ENCODE data around the gene YDJC.
"Not testable (repeated sequence)": the region's sequence is repeated elsewhere in the genome, so short reads cannot be mapped to it uniquely, and the experiment has no call there.

YDJC gene

DNA sequence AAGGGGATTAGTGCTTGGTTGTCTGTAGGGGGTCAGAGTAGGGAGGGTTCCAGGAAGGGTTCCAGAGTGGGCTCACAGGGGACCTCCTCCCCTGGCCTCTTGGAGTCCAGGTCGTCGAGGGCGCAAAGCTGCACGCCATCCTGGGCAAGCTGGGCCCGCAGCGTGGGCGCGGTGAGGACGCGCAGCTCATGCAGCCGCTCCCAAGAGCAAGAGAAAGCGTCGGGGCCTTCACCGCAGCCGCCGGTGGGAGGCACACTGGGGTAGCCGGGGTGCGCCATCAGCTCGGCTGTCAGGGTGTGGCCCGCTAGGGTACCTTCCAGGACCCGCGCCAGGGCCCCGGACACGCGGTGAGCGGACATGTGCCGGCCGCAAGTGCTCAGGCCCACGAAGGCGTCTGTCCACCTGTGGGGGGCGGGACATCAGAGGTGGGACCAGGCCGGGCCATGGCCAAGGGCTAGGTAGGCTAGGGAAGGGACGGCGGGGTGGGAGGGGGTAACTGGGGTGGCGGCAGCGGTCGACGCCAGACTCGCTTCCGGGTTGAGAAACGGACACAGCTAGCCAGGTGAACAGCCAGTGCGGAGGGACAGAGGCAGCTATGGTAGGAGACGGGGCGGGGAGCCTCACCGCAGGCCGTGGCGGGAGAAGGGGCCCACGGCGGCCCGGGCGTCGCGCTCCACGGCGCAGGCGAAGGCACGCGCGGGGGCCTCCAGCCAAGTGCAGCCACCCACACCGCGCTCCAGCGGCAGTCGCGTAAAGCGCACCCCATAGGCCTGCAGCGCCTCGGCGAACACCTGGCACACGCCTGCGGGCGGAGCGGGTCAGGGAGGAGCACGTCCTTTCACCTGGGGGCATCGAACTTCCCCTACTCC, 1.2 kb downstream of the YDJC start:
- no peak for DNase-seq

DNA sequence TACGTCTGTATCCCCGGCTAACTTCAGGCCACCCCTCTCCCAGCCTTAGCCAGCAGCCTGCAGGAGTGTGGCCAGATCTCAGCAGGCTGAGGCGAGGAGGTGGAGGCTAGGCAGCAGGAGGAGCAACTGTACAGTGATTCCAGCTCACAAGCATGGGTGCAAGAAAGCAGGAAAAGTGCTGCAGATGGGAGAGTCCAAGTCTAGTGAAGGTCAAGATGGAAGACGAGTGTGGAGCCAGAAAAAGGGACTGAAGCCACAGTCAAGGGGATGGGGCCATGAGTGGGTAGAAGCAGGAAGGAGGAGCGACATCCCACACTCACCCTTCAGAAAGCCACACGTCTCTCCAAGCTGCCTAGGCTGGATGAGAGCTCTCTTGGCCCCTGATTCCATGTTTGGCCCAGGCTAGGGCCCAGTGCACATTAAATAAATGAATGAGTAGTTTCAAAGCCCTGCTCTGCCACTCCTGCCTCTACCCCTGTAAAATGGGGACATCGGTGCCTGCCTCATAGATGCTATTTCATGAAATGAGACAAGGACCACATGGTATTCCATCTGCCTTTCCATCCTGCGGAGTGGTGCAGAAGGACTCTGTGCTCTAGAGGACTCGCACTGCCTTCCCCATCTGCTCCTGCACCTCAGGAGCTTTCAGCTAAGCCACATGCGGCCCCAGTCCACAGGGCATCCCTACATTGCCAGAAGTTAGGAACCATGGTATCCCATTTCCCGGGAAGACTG, 2.9 kb downstream of the YDJC start:
- DNase-seq, result no peak

DNA sequence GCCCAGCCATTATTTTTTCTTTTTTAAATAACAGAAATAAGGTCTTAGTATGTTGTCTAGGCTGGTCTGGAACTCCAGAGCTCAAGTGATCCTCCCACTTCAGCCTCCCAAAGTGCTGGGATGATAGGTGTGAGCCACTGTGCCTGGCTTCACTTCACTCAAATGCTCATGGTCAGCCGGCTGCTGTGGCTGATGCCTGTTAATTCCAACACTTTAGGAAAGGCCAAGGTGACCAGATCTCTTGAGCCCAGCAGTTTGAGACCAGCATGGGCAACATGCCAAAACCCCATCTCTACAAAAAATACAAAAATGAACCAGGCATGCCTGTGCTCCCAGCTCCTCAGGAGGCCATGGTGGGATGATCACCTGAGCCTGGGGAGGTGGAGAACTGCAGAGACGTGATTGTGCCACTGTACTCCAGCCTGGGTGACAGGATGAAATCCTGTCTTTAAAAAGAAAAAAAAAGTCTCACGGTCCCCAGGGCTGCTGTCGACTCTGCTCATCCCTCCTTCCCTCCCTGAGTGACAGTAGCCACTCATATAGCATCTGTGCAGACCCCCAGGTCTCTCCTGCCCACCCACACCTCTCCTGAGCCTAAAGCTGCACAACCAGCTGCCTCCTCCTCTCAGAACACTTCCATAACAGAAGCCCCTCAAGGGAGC, 3.6 kb downstream of the YDJC start:
- DNase-seq, result no peak

DNA sequence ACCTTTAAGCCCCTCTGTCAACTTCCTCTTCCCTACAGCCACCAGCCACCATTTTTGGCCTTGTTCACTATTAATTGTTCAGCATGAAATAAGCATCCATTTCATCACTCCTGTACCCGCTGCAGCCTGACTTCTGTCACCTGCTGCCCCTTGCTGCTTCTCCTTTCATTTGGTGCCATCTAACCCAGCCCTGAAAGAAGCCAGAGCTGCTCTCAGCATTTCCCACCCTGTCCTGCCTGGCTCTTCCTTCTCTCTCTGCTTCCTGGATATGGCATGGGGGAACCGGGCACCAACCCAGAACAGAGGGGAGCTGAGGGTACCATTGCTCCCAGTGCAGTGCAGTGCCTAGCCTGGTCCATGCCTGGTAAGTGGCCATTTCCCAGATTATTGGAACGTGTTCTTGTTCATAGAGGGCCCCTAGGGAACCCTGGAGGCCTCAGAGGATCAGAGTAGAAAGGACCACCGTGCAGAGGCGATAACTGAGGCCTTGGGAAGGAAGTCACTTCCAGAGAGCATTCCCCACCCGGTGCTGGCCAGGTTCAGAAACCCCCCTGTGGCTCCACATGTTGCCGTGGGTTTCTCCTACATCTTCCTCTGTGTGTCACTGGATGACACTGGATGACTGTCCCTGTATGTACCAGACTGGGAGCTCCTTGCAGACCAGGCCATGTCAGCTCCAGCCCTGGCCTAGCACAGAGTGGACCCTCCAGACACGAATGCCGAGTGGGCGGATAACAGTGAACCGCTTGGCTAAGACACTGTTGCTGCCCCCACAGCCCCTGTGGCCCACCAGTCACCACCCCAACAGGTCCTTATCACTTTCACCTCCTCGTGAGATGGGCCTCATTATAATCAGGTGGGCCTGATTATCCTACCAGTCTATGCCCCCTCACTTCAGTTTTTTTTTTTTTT, 4.7 kb downstream of the YDJC start:
- DNase-seq, result no peak

DNA sequence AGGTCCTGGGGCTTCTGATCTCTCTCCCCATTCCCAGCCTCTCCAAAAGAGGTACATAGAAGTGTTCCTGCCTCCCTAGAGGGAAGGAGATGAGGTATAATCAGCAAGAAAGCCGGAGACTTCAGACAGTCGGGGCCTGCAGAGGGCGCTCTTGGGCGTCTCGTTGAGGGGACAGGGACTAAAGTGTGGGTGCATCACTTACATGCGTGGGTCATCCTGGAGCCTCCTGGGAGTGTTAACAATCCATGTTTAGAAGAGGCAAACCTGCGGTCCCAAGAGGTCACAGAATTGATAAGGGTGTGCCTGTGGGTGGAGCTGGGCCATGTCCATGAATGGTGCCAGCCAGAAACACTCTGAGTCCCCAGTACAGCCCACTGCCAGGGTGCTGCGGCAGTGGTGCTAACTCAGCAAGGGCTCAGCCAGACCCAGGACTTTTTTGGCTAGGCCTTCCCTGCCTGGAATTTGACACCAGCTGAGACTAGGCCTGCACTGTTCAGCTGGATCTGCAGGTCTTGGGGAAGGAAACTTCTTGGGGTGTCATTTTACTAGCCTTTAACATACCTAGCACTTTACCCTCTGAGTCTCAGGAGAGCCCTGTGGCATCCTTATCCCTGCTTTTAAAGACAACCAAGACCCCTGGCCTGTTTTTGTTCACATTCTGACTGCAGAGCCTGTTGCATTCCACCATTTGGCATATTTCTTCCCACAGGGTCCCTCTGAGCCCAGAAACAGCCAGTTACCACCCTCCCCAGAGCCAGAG, 5.5 kb downstream of the YDJC start:
- DNase-seq, result no peak

DNA sequence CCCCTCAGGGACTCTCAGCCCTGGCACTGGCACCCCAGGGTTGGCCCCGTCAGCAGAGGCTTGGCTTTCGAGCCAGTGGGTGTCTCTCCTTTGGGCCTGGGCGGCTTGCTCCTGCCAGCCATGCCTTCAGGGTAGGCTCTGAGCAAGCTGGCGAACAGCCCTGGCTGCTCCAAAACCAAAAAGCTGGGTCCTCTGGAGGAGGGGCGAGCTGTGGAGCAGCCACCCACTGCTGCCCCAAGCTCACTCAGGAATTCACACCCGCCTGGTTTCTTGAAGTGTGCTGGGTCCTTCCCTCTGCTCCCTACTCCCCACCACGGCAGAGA, 6.2 kb downstream of the YDJC start:
- no peak for DNase-seq

DNA sequence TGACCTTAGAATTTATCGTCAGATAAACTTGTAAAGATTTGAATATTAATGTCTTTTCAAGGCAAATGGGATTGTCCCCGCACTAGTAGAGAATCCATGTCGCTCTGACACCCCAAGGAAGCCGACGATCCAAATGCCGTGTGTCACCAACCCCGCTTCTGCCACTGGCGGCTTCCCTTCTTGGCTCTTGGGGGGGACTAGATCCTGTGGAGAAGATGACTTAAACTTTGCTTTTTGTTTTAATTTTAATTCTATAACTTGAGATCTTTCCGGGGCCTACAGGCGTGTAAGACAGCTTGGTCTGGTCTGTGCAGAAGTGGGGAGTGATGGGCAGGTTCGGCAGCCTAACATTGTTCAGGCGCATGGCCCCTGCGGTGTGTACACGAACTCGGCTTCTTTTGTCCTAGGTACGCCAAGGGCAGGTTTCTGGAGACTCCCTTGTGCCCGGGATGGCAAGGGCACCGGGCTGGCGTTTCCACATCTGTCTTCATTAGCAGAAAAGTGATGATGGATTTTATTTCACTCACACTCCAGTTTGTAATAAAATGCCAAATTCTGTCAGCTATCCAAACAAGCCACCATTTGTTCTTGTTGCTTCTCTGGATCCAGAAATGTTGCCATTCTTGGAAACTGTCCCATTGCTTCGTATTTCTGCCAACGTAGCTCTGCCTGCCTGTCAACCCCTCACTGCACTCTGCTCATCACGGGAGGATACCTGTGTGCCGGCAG, 6.7 kb downstream of the YDJC start:
- no peak for DNase-seq

DNA sequence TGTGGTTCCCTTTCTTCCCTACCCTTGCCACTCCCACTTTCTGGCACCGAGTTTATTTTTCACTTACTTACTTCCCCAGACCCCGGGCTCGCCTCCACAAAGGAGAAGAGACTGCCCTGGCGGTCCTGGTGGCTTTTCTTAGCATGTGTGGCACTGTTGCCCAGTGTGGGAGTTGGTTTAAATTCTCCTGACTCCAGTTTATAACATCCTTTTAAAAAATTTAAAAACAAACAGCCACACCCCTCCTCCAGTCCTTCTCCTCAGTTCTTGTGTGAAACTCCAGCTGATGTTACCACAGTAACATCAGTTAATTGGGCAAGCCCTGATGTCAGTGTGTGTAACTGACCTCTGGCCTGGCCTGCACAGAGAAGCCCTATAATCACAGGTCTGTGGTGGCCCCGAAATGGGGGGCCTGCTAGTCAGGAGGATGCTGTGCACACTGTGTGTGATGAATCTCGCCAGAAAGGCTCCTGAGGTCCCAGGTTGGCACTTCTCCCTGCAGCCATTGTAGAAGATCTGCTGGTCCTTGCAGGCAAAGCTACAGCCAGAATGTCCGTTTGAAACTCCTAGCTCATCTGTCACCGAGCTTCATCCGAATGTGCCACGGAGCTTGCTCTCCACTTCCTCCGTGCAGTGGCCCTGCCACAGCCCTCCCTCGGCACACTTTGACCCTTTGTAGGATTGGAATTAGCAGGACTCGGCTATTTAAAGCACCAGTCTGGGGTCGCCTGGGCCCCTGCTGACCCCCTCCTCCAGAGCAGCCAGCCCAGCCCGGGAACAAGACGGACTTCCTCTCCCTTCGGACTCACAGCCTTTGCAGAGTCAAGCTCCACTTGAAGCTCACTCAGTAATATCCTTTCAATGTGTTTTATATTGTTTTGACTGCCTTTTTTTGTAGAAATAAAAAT, 7.6 kb downstream of the YDJC start:
- no peak for DNase-seq

DNA sequence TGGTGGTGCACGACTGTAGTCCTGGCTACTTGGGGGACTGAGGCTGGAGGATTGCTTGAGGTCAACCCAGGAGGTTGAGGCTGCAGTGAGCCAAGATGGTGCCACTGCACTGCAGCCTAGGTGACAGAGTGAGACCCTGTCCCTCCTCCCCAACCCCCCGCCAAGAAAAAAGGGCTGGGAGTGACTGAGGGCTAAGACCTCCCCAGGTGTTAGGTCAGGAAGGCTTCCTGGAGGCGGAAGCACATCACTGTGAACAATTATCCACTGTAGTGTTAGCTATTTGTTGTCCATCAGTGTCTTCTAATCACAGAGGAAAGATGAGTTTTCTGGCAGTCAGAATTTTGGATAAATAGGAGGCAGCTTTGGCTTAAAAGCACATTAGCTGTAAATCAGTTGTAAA, 8.8 kb downstream of the YDJC start:
- DNase-seq, result no peak

DNA sequence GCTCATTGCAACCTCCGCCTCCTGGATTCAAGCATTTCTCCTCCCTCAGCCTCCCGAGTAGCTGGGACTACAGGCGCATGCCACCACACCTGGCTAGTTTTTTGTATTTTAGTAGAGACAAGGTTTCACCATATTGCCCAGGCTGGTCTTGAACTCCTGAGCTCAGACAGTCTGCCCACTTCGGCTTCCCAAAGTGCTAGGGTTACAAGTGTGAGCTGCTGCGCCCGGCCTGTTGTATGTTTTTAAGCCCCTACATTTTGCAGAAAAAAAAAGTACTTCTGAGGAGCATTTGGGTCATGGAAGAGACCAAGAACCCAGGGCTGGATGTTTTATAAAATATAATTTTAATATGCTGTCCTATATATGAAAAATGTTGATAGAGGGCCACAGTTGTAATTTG, 12.5 kb downstream of the YDJC start:
- not testable (repeated sequence) for DNase-seq

DNA sequence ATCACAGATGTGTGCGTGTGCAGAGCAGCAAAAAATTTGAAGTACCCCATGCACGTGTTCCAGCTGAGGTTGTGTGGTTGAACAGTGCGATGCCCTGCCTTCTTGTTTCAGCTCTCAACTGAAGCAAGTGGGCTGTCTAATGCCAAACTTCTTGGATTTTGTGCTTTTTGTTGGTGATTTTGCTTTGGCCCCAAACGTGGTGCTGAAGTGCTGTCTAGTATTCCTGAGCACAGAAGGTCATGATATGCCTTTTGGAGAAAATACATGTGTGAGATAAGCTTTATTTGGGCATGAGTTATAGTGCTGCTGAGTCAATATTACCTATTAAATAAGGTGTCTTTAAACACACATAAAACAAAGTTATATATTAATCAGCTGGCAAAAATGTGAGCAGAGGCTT, 14.1 kb downstream of the YDJC start:
- no peak for DNase-seq

DNA sequence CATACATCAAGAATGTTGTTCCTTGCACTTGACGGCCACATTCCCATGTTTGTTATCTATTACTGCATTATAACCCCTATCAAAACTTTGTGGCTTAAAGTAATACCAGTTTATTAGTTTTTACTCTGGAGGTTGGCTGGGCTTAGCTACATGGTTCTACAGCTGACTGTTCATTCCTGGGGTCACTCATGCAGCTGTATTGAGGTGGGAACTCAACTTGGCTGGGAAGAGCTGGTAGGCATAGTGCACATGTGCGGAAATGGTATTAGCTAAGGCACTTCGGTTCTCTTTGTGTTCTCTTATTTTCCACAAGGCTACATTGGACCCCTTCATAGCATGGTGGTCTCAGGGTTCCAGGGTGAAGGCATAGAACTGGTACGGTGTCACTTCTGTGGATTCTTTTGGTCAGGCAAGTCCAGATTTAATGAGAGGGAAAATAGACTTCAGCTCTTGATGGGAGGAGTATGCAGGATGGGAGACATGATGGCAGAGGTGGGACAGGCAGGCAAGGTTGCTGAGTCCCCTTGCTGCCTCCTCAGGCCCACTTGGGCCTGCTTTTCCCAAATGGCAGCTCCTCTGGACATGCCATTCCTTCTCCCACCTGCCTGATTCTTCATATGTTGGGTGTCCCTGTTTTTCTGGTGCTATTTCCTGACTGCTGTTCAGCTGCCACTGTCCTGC, 16.1 kb downstream of the YDJC start:
- no peak for DNase-seq

DNA sequence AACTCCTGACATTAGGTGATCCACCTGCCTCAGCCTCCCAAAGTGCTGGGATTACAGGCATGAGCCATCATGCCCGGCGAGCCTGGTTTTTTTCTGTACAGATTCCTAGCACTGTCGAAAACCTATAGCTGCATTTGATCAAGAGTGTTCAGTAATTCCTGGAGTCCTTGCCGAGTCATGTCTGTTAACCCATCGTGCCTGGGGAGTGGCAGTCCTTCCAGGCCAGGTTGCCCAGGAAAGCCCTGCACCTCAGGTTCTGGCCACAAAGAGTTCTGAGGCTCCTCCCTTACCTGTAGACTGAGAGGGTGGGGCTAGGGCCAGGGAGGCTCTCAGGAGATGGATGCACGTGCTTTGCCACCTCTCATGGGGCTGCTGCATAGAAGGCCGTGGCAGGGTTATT, 17.0 kb downstream of the YDJC start:
- no peak for DNase-seq

DNA sequence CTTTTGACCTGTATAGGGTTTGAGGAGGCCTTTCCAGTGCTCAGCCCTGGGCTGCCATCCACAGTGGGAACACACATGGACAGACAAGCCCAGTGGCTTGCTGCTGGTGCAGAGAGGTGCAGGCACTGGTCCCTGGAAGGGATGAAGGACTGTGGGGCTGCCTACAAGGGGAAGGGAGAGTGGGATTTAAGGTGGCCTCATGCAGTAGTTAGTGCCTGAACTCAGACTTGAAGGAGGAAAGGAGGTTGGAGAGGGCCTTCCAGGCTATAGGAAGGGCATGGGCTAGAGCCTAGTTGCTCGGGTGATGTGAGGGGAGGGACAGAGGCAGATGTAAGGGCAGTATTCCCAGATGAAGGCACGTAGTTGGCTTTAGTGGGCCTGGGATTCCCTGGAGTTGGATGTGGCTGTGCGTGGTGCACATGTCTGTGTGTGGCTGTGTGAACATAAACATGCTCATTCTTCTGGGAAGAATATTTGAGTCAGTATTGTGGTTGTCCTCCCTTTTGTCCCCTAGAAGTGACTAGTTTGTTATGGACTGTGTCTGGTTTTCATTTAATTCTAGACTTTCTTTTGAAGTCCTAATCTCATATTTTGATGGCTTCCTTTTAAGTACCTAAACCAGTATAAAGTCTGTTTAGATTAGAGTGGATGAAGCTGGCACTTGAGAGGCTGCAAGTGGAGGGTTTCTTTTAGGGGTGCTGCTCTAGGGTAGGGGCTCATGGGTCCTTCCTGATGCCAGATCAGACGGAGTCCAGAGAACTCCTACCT, 18.4 kb downstream of the YDJC start:
- DNase-seq, result no peak

DNA sequence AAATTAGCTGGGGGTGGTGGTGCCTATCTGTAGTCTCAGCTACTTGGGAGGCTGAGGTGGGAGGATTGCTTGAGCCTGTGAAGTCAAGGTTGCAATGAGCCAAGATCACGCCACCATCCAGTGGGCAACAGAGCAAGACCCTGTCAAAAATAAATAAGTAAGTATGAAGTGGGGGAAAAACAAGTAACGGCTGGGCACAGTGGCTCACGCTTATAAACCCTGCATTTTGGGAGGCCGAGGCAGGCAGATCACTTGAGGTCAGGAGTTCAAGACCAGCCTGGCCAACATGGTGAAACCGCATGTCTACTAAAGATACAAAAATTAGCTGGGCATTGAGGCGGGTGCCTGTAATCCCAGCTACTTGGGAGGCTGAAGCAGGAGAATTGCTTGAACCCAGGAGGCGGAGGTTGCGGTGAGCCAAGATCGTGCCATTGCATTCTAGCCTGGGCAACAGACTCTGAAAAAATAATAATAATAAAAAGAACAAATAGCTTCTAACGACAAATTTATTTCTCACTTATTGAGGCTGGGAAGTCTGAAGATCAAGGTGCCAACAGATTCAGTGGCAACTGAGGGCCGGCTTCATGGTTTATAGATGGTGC, 20.2 kb downstream of the YDJC start:
- DNase-seq, result not testable (repeated sequence)

DNA sequence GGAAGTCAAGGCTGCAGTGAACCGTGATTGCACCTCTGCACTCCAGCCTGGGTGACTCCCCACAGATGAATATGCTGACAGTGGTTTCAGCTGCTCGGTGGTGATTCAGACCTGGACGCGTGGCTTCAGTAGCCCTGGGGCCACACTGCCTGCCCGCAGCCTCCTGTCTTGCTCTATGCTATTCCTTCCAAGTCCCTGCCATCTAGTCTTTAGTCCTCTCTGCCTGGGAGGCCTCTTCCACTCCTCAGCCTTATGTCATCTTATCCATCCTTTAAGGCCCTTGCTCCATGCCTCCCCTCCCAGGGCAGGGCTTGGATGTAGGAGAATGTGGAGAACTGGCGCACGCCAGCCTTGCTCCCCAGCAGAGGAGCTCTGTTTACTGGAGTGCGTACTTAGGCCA, 23.0 kb downstream of the YDJC start:
- no peak for DNase-seq

DNA sequence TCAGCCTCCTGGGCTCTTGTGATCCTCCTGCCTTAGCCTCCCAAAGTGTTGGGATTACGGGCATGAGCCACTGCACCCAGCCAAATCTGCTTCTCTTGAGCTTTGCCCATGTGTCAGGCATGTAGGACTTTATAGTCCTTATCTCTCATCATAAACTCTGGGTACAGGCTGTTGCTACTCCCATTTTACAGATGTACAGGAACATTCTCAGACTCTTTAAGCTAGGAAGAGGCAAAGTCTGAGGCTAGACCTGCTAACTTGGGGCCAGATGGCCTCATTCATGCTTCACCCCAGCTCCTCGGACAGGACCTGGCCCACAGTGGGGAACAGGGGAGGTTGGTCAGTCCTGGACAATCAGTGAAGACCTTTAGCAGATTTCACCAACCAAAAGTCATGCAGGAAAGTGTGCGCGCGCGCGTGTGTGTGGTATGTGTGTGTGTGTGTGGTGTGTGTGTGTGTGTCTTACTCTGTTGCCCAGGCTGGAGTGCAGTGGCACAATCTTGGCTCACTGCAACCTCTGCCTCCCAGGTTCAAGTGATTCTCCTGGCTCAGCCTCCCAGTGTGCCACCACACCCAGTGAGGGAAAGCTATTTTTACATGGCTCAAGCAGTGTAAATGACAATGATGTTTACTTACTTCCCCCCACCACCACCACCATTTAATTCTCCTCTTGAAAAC, 23.8 kb downstream of the YDJC start:
- no peak for DNase-seq

DNA sequence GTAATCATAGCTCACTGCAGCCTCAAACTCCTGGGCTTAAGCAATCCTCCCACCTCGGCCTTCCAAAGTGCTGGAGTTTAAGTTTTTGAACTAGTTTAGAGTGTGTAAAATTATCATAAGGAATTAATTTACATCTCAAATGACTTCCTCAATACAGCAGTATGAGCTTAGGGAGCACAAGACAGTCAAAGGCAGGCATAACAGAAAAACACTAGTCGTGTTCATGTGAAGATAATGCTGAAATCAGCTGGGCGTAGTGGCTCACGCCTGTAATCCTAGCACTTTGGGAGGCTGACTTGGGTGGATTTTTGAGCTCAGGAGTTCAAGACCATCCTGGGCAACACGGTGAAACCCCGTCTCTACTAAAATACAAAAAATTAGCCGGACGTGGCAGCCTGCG, 25.8 kb downstream of the YDJC start:
- DNase-seq, result no peak

All from CD4-positive, alpha-beta T cell treated with Interferon gamma for 1 hour (primary cell).